ENCODE measurements around the gene PYCR2.

GRCh38 chr1:225965231-225965630 lies 41.2 kb upstream of the PYCR2 start:
- TF ChIP-seq, protein P1, sequence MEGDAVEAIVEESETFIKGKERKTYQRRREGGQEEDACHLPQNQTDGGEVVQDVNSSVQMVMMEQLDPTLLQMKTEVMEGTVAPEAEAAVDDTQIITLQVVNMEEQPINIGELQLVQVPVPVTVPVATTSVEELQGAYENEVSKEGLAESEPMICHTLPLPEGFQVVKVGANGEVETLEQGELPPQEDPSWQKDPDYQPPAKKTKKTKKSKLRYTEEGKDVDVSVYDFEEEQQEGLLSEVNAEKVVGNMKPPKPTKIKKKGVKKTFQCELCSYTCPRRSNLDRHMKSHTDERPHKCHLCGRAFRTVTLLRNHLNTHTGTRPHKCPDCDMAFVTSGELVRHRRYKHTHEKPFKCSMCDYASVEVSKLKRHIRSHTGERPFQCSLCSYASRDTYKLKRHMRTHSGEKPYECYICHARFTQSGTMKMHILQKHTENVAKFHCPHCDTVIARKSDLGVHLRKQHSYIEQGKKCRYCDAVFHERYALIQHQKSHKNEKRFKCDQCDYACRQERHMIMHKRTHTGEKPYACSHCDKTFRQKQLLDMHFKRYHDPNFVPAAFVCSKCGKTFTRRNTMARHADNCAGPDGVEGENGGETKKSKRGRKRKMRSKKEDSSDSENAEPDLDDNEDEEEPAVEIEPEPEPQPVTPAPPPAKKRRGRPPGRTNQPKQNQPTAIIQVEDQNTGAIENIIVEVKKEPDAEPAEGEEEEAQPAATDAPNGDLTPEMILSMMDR (IDR thresholded peaks at IDR 0.05), result no peak
- TF ChIP-seq POLR2AphosphoS5 (IDR thresholded peaks at IDR 0.05) (no peak), POLR2A (IDR thresholded peaks at IDR 0.05) (no peak), EP300 (IDR thresholded peaks at IDR 0.05) (no peak)

All from suprapubic skin (tissue), 4 donors.